Esophagus squamous epithelium (tissue), 5 donors: ENCODE data around the gene AQP1. TPM values are rescaled to one million over a fixed set of nuclear protein-coding genes. Genes with fewer than 3 reads are reported as not detected.

Source experiments
- DNase-seq: peaks from one replicate; lab custom pipeline; 2025; lab: John Stamatoyannopoulos, UW
- H3K27ac ChIP-seq, 4 donors: fragments of 200-600 bp; sonication (generic); one replicate each; pipeline ENCODE4 v1.5.1; 2016 to 2019; ENCODE audit warnings: mild to moderate bottlenecking in 1 of 4
- H3K27me3 ChIP-seq, 4 donors: fragments of 200-600 bp; sonication (generic); 1 replicate in 3 of 4; 2 replicates in 1 of 4; pipeline versions ENCODE4 v1.5.1 to v1.6.0; 2017 to 2021; ENCODE audit warnings: antibody characterized with exemption in 1 of 4
- H3K36me3 ChIP-seq, 3 donors: fragments of 200-600 bp; sonication (generic); one replicate each; pipeline ENCODE4 v1.5.1; 2016 to 2019
- H3K4me1 ChIP-seq, 3 donors: fragments of 200-600 bp; sonication (generic); one replicate each; pipeline ENCODE4 v1.5.1; 2017 to 2019
- H3K4me3 ChIP-seq, 4 donors: fragments of 200-600 bp; sonication (generic); 1 replicate in 3 of 4; 2 replicates in 1 of 4; pipeline ENCODE4 v1.5.1; 2016 to 2019; ENCODE audit warnings: mild to moderate bottlenecking in 2 of 4, moderate library complexity in 1 of 4
- H3K9me3 ChIP-seq, 3 donors: fragments of 200-600 bp; sonication (generic); one replicate each; pipeline ENCODE4 v1.5.1; 2016 to 2019
- POLR2A ChIP-seq, 4 donors: fragments of 450-650 bp; IDR thresholded peaks; one replicate each; pipeline ENCODE4 v1.6.1; 2017; ENCODE audit warnings: antibody characterized with exemption in 4 of 4, mild to moderate bottlenecking in 4 of 4, moderate library complexity in 3 of 4
- WGBS, 2 donors: methylation state at CpG; one replicate each; pipeline ENCODE4 v1.1.5; 2018; 5-methylcytosine and 5-hydroxymethylcytosine counted together
- intact Hi-C: fragments of 100-400 bp; cut with DNase I; formaldehyde crosslinking; loops from one replicate; pipeline ENCODE4 v1.15.0; 2022
- total RNA-seq, 4 donors: library from RNA; depleted of rRNA; stranded (reverse); fragments of >200 nt; gene quantifications; one replicate each; pipeline ENCODE4 v1.1.0, GENCODE V29; 2016
- TF ChIP-seq, protein P1 (sequence below), 6 experiments: fragments of 450-650 bp in 4 of 6; fragments of 200-600 bp in 2 of 6; sonication (generic) in 2 of 6; IDR thresholded peaks; one replicate each; pipeline ENCODE4 v1.5.1; 2016 to 2019; ENCODE audit warnings: antibody characterized with exemption in 6 of 6, mild to moderate bottlenecking in 4 of 6, moderate library complexity in 4 of 6
- donor health status: DM: yes; HTN: yes; CAD: no.

The AQP1 gene
- total RNA-seq, 4 donors from 2014 or later: 14.9 to 159 (median 44.7) TPM

DNA sequence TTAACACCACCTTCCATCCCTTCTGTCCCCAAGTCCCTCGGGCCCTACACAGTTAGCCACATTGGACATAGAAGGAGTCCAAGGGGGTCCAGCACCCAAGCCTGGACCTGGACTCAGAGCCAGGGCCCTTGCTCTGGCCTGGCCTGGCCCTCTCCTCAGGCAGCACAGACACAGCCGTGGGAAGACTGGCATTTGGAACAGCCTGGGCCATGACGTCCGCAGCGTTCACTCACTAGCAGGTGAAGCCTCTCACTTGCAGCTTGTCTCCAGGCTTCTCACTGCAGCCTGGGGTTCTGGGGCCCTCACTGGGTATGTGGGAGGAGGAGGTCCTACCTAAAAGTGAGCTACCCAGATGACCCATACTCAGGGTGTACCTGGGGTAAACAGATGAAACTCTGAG, 33.7 kb upstream of the AQP1 start:
- 83 to 100% methylated on average over 1 of the region's 5 CpGs for WGBS, 2 donors
- intact Hi-C loops: no loop called here
- Histone ChIP-seq H3K4me1 (no peaks in the 10 kb centered on the region), H3K36me3 (peaks cover 0 to 34% (median 0%) of the 10 kb centered on the region in 3 donors), H3K27me3 (no peaks in the 10 kb centered on the region), H3K27ac (no peak overlapping the region), H3K4me3 (no peak overlapping the region), H3K9me3 (no peaks in the 10 kb centered on the region)
- DNase-seq: no peak
- TF ChIP-seq POLR2A (IDR thresholded peaks at IDR 0.05): no peak
- TF ChIP-seq, protein P1, sequence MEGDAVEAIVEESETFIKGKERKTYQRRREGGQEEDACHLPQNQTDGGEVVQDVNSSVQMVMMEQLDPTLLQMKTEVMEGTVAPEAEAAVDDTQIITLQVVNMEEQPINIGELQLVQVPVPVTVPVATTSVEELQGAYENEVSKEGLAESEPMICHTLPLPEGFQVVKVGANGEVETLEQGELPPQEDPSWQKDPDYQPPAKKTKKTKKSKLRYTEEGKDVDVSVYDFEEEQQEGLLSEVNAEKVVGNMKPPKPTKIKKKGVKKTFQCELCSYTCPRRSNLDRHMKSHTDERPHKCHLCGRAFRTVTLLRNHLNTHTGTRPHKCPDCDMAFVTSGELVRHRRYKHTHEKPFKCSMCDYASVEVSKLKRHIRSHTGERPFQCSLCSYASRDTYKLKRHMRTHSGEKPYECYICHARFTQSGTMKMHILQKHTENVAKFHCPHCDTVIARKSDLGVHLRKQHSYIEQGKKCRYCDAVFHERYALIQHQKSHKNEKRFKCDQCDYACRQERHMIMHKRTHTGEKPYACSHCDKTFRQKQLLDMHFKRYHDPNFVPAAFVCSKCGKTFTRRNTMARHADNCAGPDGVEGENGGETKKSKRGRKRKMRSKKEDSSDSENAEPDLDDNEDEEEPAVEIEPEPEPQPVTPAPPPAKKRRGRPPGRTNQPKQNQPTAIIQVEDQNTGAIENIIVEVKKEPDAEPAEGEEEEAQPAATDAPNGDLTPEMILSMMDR (IDR thresholded peaks at IDR 0.05): no peak

GRCh38 chr7:30879139-30880124, 32.2 kb upstream of the AQP1 start:
- intact Hi-C loops: no loop called here
- Histone ChIP-seq H3K4me1 (no peaks in the 10 kb centered on the region), H3K4me3 (no peak overlapping the region), H3K27ac (no peak overlapping the region), H3K9me3 (no peaks in the 10 kb centered on the region), H3K36me3 (peaks cover 0 to 28% (median 0%) of the 10 kb centered on the region in 3 donors), H3K27me3 (no peaks in the 10 kb centered on the region)
- WGBS, 2 donors: 80 to 88% methylated on average over 12 to 14 of the region's 14 CpGs
- no peak for DNase-seq
- TF ChIP-seq, protein P1 (IDR thresholded peaks at IDR 0.05): no peak
- TF ChIP-seq POLR2A (IDR thresholded peaks at IDR 0.05): no peak

DNA sequence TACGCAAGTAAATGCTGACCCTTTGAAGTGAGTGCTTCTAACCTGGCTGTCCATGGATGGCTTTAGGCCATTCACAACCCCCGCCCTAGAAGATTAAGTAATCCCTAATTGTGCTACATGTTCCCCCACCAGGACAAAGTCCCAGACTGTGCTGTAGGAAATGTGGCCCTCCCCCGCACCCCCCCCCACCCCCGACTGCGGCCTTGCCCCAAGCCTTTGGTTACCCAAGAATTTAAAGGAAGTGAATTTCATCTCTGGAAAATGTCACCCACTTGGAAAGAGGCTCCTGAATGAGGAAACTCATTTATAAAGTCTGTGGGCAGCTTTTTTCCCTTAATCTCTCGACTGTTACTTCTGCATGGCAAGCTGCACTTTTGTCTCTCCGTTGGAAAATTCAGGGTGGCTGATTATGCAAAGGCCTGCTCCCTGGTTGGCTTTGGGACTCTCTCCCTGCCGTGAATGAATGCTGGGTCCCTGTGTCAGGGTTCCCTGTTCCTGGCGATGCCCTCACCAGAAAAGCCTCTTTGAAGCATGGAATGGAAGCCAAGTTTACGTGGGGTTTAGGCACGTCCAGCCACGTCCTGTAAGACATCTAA, 31.4 kb upstream of the AQP1 start:
- WGBS, 2 donors: 39 to 48% methylated on average over 6 to 8 of the region's 12 CpGs
- no peaks in the 10 kb centered on the region for H3K9me3 ChIP-seq
- intact Hi-C loops: no loop called here
- H3K27me3 ChIP-seq: no peaks in the 10 kb centered on the region
- no peak for DNase-seq
- peak overlapping the region in 1 of 4 donors; percentile 8 for H3K27ac ChIP-seq
- H3K4me3 ChIP-seq: no peak overlapping the region
- TF ChIP-seq, protein P1 (IDR thresholded peaks at IDR 0.05): no peak
- TF ChIP-seq POLR2A (IDR thresholded peaks at IDR 0.05): no peak
- no peaks in the 10 kb centered on the region for H3K4me1 ChIP-seq
- peaks cover 0 to 20% (median 0%) of the 10 kb centered on the region in 3 donors for H3K36me3 ChIP-seq

DNA sequence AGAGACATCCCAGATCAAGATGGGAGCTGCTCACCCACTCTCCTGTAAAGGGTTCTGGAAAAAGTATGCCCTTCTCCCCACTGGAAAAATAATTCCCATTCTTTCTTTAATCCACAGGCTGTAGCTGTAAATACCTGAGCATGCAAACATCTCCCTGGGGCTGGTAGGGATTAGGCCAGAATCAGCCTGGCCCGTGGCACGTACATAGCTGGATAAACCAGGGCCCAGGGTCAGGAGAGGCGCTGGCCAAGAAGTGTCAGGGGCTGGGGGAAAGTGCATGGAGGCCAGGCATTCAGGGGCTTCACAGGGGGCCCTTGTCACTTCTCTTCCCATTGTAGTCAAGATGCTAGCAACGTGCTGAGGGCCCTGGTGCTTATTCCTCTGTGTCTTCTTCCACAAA, 30.7 kb upstream of the AQP1 start:
- intact Hi-C loops: no loop called here
- Histone ChIP-seq H3K27ac (peak overlapping the region in 1 of 4 donors; percentile 8), H3K27me3 (no peaks in the 10 kb centered on the region), H3K4me3 (no peak overlapping the region), H3K36me3 (peaks cover 0 to 12% (median 0%) of the 10 kb centered on the region in 3 donors), H3K4me1 (peaks cover 0 to under 1% (median 0%) of the 10 kb centered on the region in 3 donors), H3K9me3 (no peaks in the 10 kb centered on the region)
- 46 to 63% methylated on average over 3 to 4 of the region's 4 CpGs for WGBS, 2 donors
- TF ChIP-seq, protein P1 (IDR thresholded peaks at IDR 0.05): no peak
- TF ChIP-seq POLR2A (IDR thresholded peaks at IDR 0.05): no peak
- no peak for DNase-seq

DNA sequence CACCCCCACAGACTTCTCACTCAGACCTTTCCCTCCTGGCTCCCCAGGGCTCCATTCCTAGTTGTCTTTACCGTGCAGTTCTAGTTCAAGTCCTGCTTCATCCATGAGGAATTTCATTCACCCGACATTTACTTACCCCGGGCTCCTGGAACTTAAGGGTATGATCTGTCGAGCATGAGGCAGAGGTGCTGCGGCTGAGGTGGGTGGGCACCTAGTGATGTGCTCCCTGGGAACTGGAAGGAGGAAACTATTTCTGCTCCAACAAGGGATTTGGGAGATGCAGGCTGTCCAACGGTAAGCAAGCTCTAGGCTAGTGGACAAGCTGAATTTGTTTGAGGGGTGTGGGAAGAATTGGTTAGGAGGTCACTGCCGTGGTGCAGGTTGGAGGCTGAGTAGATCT, 30.2 kb upstream of the AQP1 start:
- Histone ChIP-seq H3K4me1 (peaks cover 0 to 6% (median 0%) of the 10 kb centered on the region in 3 donors), H3K9me3 (no peaks in the 10 kb centered on the region), H3K27ac (no peak overlapping the region), H3K4me3 (no peak overlapping the region), H3K36me3 (peaks cover 0 to 8% (median 0%) of the 10 kb centered on the region in 3 donors), H3K27me3 (no peaks in the 10 kb centered on the region)
- 78 to 84% methylated on average over 4 to 7 of the region's 7 CpGs for WGBS, 2 donors
- no peak for DNase-seq
- intact Hi-C loops: no loop called here
- no peak for TF ChIP-seq POLR2A (IDR thresholded peaks at IDR 0.05)
- TF ChIP-seq, protein P1 (IDR thresholded peaks at IDR 0.05): no peak
